HG02884 (cell line): ENCODE data around the gene UGDH.
"Not testable (repeated sequence)": the region's sequence is repeated elsewhere in the genome, so short reads cannot be mapped to it uniquely, and the experiment has no call there.

Source experiments
- ATAC-seq: cut with Tn5 transposase; IDR thresholded peaks from one replicate; pipeline ENCODE4 v1.9.1; 2021; ENCODE audit warnings: mild to moderate bottlenecking, moderate library complexity; ENCODE audit not compliant: unreplicated experiment

Gene UGDH

GRCh38 chr4:39530682-39531081, 3.4 kb upstream of the UGDH start:
- no peak for ATAC-seq

- ATAC-seq, result no peak
These were observed 2.3 kb upstream of the UGDH start for GRCh38 chr4:39529534-39529933.

- no peak for ATAC-seq
These were observed 824 bp upstream of the UGDH start for GRCh38 chr4:39528061-39528465.

GRCh38 chr4:39526765-39527295, 409 bp downstream of the UGDH start:
- no peak for ATAC-seq

GRCh38 chr4:39525822-39526690, 1.2 kb downstream of the UGDH start:
- no peak for ATAC-seq

GRCh38 chr4:39524161-39524957, 2.9 kb downstream of the UGDH start:
- ATAC-seq, result no peak

GRCh38 chr4:39522068-39522467, 5.2 kb downstream of the UGDH start:
- ATAC-seq, result no peak

GRCh38 chr4:39521253-39521919, 5.9 kb downstream of the UGDH start:
- no peak for ATAC-seq

- no peak for ATAC-seq
These were observed 8.8 kb downstream of the UGDH start for GRCh38 chr4:39518484-39518883.

GRCh38 chr4:39516407-39516966, 10.8 kb downstream of the UGDH start:
- ATAC-seq, result no peak

- ATAC-seq, result not testable (repeated sequence)
These were observed 11.4 kb downstream of the UGDH start for GRCh38 chr4:39515669-39516401.

- ATAC-seq, result no peak
These were observed 12.3 kb downstream of the UGDH start for GRCh38 chr4:39514888-39515401.

- ATAC-seq, result not testable (repeated sequence)
These were observed 13.0 kb downstream of the UGDH start for GRCh38 chr4:39514266-39514665.

- no peak for ATAC-seq
These were observed 16.8 kb downstream of the UGDH start for GRCh38 chr4:39510348-39510929.

- ATAC-seq, result no peak
These were observed 21.7 kb downstream of the UGDH start for GRCh38 chr4:39505581-39505980.

- ATAC-seq, result no peak
These were observed 22.7 kb downstream of the UGDH start for GRCh38 chr4:39504538-39504937.

GRCh38 chr4:39502664-39503035, 24.6 kb downstream of the UGDH start:
- ATAC-seq, result not testable (repeated sequence)

- no peak for ATAC-seq
These were observed 25.1 kb downstream of the UGDH start for GRCh38 chr4:39502019-39502663.

GRCh38 chr4:39498727-39499020, 28.6 kb downstream of the UGDH start:
- ATAC-seq, result no peak
